Measurements from ENCODE around the gene TINCR. TPM values are rescaled to one million over a fixed set of nuclear protein-coding genes. Genes with fewer than 3 reads are reported as not detected.
"Not testable (repeated sequence)": the region's sequence is repeated elsewhere in the genome, so short reads cannot be mapped to it uniquely, and the experiment has no call there.

The TINCR gene
- total and polyA plus RNA-seq, 2 donors (not counting 3 experiments of a cell fraction or from before 2014, with no cell fraction given), result 0.01 TPM; not detected in 1

DNA sequence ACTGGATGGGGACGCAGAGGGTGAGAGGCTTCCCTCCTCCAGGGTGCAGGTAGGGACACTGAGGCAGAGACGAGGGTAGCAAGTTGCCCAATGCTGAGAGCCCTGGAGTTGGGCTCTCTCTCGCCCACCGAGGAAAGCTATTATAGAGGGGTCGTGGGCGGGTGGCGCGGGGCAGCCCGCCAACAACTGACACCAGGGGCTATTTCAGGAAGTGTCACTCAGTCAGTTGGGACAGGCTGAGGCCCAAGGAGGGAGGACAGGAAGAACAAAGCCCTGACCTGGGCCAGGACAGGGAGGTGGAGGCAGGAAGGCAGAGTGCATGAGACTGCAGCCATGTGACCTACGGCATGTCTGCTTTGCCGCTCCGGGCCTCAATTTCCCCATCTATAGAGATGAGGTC, 29.9 kb downstream of the TINCR start:
- ChIA-PET POLR2A (no interaction called here), CTCF (interaction anchor here (2.5 kb wide), 1 partner anchor 10 kb away, joined by 8 read pairs; no protein-coding TSS in a partner anchor)
- Histone ChIP-seq H3K4me1 (ENCODE audit: control insufficient read depth, extremely low read depth, insufficient read depth, low read length) (no peaks in the 10 kb centered on the region), H3K79me2 (ENCODE audit: control insufficient read depth, insufficient read depth, low read length) (no peaks in the 10 kb centered on the region), H4K20me1 (replicated peaks; ENCODE audit: control insufficient read depth, extremely low read depth, insufficient read depth, low read length) (no peaks in the 10 kb centered on the region), H3K4me2 (ENCODE audit: insufficient read depth, low read length) (no peak overlapping the region), H2AFZ (ENCODE audit: low read depth, low read length) (no peak overlapping the region), H3K27me3 (ENCODE audit: control insufficient read depth in 2 of 2, insufficient read depth in 2 of 2, low read length in 2 of 2) (peaks cover 0 to 4% of the 10 kb centered on the region in 2 experiments), H3K27ac (ENCODE audit: insufficient read depth, low read depth, low read length) (no peak overlapping the region), H3K36me3 (ENCODE audit: control insufficient read depth in 2 of 2, extremely low read depth in 1 of 2, insufficient read depth in 2 of 2, low read length in 2 of 2) (no peaks in the 10 kb centered on the region), H3K4me3 (replicated peaks in 1 of 3; ENCODE audit: insufficient read depth in 1 of 3, low read depth in 1 of 3, low read length in 3 of 3) (no peak overlapping the region), H3K9me3 (replicated peaks; ENCODE audit: control insufficient read depth, insufficient read depth, low read length) (peaks cover 5% of the 10 kb centered on the region), H3K9ac (replicated peaks; ENCODE audit: extremely low read depth, insufficient read depth, low read length) (no peak overlapping the region), H3K9me1 (replicated peaks; ENCODE audit: control insufficient read depth, extremely low read depth, insufficient read depth, low read length) (no peaks in the 10 kb centered on the region)
- intact Hi-C loops (cut with micrococcal nuclease) (no loop called here), dilution Hi-C loops (cut with MboI; ENCODE audit: extremely low pct_ligation_motif_present, low sequenced_read_pairs) (no loop called here)
- FAIRE-seq, result no peak
- DNase-seq (ENCODE audit: low read depth, low spot score), result no peak
- TF ChIP-seq GATA2 (IDR thresholded peaks at IDR 0.05; ENCODE audit: insufficient read depth, insufficient read length, low read depth, low read length), result no peak
- TF ChIP-seq EZH2 (IDR thresholded peaks at IDR 0.05; ENCODE audit: borderline replicate concordance, low read depth, low read length, severe bottlenecking), result no peak
- TF ChIP-seq MAX (IDR thresholded peaks at IDR 0.05; ENCODE audit: insufficient read depth, insufficient read length), result no peak
- no peak for TF ChIP-seq MYC (IDR thresholded peaks at IDR 0.05; ENCODE audit: low read depth, low read length)
- no peak for TF ChIP-seq JUN (IDR thresholded peaks at IDR 0.05; ENCODE audit: borderline replicate concordance, insufficient read depth, insufficient read length, low read depth)
- TF ChIP-seq FOS (IDR thresholded peaks at IDR 0.05; ENCODE audit: borderline replicate concordance, insufficient read depth, low read length), result no peak
- TF ChIP-seq, protein P1, sequence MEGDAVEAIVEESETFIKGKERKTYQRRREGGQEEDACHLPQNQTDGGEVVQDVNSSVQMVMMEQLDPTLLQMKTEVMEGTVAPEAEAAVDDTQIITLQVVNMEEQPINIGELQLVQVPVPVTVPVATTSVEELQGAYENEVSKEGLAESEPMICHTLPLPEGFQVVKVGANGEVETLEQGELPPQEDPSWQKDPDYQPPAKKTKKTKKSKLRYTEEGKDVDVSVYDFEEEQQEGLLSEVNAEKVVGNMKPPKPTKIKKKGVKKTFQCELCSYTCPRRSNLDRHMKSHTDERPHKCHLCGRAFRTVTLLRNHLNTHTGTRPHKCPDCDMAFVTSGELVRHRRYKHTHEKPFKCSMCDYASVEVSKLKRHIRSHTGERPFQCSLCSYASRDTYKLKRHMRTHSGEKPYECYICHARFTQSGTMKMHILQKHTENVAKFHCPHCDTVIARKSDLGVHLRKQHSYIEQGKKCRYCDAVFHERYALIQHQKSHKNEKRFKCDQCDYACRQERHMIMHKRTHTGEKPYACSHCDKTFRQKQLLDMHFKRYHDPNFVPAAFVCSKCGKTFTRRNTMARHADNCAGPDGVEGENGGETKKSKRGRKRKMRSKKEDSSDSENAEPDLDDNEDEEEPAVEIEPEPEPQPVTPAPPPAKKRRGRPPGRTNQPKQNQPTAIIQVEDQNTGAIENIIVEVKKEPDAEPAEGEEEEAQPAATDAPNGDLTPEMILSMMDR (IDR thresholded peaks at IDR 0.05; ENCODE audit: extremely low read depth in 1 of 2, insufficient read depth in 1 of 2, low read depth in 1 of 2, low read length in 2 of 2), result no peak
- no peak for TF ChIP-seq POLR2A (IDR thresholded peaks at IDR 0.05; ENCODE audit: low read depth, low read length)
- TF ChIP-seq POLR2AphosphoS5 (IDR thresholded peaks at IDR 0.05; ENCODE audit: insufficient read depth, low read depth, low read length), result no peak
- no TSS peak for BruUV-seq (replicated peaks)

- H3K27me3 ChIP-seq (ENCODE audit: control insufficient read depth in 2 of 2, insufficient read depth in 2 of 2, low read length in 2 of 2); H3K9me1 ChIP-seq (replicated peaks; ENCODE audit: control insufficient read depth, extremely low read depth, insufficient read depth, low read length); H3K9ac ChIP-seq (replicated peaks; ENCODE audit: extremely low read depth, insufficient read depth, low read length); H3K36me3 ChIP-seq (ENCODE audit: control insufficient read depth in 2 of 2, extremely low read depth in 1 of 2, insufficient read depth in 2 of 2, low read length in 2 of 2); DNase-seq (ENCODE audit: low read depth, low spot score); H3K9me3 ChIP-seq (replicated peaks; ENCODE audit: control insufficient read depth, insufficient read depth, low read length); intact Hi-C loops (cut with micrococcal nuclease); H2AFZ ChIP-seq (ENCODE audit: low read depth, low read length); H3K79me2 ChIP-seq (ENCODE audit: control insufficient read depth, insufficient read depth, low read length); H3K4me3 ChIP-seq (replicated peaks in 1 of 3; ENCODE audit: insufficient read depth in 1 of 3, low read depth in 1 of 3, low read length in 3 of 3); dilution Hi-C loops (cut with MboI; ENCODE audit: extremely low pct_ligation_motif_present, low sequenced_read_pairs); FAIRE-seq; H3K4me1 ChIP-seq (ENCODE audit: control insufficient read depth, extremely low read depth, insufficient read depth, low read length); H3K27ac ChIP-seq (ENCODE audit: insufficient read depth, low read depth, low read length); H4K20me1 ChIP-seq (replicated peaks; ENCODE audit: control insufficient read depth, extremely low read depth, insufficient read depth, low read length); BruUV-seq (replicated peaks); POLR2A ChIA-PET; H3K4me2 ChIP-seq (ENCODE audit: insufficient read depth, low read length): not testable (repeated sequence)
- CTCF ChIA-PET, result interaction anchor here (1.1 to 2.5 kb wide), 3 partner anchors 11 to 670 kb away, joined by 4 to 8 read pairs (median 4); partner anchors contain the start of gene PLIN3
These were observed 30.7 kb downstream of the TINCR start for GRCh38 chr19:5536982-5537579.

Data from endothelial cell of umbilical vein (primary cell).